ENCODE results near the gene CGNL1.
A peak's percentile ranks its signal among the peaks of the same experiment; 100 is the strongest.

Gene CGNL1

DNA sequence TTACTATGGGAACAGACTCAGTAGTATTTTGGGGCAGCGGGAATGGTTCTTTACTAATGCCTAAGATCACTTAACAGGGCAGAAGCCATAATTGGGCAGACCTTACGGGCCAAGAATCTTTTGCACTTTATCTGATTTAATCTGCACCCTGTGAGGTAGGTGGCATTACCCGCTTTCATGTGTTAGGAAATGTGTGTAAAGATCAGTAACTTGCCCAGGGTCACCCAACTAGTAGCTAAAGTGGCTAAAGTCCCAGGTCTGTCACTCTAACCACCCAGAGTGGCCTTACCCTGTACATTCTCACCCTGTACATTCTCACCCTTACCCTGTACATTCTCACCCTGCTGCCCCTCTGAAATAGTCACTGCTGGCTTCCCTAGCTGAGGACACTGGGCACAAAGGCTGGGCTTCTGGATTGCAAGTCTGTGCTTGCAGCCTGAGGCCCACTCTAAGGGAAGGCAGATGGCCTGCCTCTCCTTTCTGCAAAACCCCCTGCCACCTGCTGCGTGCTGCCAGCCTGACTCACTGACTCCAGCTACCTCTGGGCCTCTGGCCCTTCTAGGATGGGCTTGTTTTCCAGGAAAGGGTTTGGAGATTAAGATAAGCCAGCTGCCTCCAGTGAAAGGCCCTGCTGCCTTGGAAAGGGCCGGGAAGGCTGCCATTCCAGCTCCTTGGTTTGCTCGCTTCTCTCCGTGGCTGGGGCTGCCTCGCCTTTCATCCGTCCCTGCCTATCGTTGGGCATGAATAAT lies 177.9 kb downstream of the CGNL1 start:
- DNase-seq, result peak in 1 of 2 experiments; percentile 23

DNA sequence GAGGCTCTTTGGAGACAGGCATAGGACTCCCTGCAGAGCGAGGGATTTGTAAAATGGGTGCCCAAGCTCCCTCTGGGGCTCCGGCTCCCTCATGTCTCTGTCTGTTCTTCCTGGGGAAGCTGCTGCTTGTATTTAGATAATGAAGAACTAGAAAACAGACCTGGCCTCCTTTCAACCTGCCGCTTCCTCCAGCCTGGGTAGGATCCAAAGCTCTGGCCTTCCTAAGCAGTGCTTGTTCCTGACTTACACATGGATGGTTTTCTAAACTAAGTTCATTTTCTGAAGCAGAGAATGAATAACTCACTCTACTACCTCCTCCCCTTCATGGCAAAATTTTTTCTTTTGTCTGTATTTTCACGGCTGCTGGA lies 178.5 kb downstream of the CGNL1 start:
- DNase-seq, result no peak

- DNase-seq, result peak; percentile 23 to 29
Measured at GRCh38 chr15:57555270-57555669, 179.0 kb downstream of the CGNL1 start.

DNA sequence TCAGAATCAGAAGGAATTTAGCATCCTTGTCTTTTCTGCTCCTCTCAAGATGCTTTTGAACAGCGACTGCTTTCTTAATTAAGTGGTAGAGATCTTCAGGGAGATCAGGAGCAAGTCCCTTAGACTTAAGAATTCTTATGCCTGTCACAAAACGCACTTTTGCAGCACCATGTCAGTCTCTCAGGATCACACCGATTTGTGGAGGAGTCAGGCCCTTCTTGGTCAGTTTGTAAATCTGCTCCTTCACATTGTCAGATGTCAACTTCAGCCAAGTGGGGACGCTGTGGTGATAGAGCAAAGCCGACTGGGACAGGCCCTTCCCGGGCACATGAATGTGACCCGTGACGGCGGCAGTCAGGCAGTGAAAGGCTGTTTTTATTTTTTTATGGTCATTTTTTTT lies 179.7 kb downstream of the CGNL1 start:
- DNase-seq, result no peak

DNA sequence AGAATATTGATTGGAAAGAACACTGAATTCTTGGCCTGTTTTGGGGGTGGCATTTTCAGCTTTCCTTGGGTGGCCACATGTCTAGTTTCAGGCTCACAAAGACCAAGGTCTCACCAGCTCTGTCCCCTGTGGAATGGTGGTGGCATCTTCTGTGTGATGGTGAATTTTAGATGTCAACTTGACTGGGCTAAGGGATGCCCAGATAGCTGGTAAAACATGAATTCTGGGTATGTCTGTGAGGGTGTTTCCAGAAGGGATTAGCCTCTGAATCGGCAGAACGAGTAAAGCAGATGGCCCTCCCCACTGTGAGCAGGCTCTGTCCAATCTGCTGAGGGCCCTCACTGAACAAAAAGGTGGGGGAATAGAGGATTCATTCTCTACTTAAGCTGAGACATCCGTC lies 181.0 kb downstream of the CGNL1 start:
- DNase-seq, result no peak

DNA sequence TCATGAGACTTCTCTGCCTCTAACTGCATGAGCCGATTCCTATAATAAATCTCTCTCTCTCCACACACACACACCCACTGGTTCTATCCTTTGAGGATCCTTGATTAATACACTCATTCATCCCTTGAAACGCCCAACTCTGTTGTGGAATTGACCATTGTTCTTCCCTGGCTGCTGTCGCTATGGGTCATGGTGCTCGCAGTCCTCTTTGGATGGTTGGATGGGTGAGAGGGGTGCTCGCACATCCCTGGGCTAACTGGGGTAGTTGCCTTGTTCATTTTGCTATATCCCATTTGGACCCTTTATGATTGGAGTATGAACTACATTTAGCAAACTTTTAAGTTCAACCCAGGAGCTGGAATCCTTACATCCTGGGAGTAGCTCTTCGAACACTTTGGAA lies 181.5 kb downstream of the CGNL1 start:
- no peak for DNase-seq

DNA sequence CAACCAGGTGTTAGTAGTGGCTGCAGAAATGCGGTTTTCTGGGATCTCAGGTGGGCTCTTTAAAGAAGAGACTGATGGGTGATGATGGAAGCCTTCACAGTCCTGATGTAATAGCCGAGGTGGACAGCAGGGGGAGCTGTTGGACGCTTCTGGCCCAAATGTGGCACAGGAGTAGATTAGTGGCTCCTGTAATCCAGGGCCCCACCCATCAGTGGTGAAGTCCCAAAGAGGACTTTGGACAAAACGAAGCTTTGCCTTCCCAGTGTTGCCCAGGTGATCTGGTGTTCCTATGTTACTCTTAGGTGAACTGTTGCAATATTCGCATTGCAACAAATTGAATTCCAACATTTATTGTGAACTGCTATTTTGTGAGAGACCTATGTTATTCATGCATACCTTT lies 183.6 kb downstream of the CGNL1 start:
- peak; percentile 12 to 79 for DNase-seq

DNA sequence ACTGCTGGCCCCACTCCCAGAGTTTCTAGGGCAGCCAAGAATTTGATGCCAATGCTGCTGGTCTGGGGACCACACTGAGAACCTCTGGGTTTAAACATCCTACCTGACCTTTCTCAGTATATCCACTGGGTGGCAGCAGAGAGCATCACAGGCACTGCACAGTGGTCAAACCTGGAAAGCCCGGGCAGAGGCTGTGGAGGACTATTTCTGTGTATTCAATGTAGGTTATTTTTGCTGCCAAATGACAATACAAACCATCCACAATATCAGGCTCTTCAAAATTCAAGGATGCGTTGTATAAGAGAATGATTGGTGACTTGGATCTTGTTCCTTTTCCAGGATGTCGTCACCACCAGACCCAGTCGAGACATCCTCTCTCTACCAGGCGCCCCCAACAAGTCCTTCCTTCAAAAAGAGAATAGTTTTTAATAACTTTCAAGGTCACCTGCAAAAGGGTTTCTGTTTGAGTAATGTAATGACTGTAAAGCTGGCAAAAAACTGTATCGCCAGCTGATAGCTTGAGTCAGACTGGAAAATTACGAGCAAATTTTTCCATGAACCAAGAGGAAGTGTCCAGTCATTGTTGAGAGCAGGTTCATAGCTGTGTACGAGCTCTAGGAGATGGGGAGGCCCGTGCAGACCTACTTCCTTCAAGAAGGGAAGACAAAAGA lies 184.9 kb downstream of the CGNL1 start:
- peak; percentile 35 to 76 for DNase-seq

- no peak for DNase-seq
Measured at GRCh38 chr15:57562196-57562769, 186.0 kb downstream of the CGNL1 start.

DNA sequence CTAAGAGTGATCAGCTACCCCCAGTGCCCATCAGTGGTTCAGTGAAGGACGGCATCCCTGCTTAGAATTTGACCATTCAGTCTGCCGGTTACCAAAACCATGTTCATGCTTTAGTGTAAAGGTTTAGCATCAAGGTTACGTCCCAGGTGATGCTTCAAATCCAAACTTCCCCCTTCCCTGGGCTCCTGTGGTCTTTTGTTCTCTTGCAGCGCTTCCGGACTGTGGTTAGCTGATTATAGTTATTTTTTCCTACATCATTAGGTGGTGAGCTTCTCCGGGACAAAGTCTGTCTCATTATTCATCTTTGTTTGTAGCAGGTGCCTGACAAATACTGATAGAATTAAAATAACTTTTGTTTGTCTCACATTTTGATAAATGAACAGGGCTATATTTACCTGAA lies 187.1 kb downstream of the CGNL1 start:
- no peak for DNase-seq

GRCh38 chr15:57565311-57565710 lies 189.0 kb downstream of the CGNL1 start:
- no peak for DNase-seq

GRCh38 chr15:57566834-57567233 lies 190.5 kb downstream of the CGNL1 start:
- no peak for DNase-seq

DNA sequence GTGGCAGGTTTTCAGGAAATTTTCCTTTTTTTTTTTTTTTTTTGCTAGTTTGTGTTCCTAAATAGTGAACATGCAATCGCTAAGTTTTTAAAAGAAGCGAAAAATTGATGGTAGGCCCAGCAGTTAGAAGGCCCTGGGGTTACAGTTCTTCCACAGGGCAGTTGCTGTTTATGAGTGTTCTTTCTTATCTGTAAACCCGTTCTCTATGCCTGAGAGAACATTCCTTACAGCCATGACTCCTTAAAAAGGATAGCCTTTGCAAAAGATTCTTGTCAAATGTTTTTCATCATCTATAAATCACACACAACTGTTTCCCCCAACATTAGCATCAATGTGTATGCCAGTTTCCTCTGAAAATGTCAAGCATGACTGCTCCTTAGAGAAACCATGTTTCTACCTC lies 191.6 kb downstream of the CGNL1 start:
- DNase-seq, result peak in 1 of 2 experiments; percentile 69

GRCh38 chr15:57568299-57568698 lies 192.0 kb downstream of the CGNL1 start:
- peak; percentile 88 to 93 for DNase-seq

DNA sequence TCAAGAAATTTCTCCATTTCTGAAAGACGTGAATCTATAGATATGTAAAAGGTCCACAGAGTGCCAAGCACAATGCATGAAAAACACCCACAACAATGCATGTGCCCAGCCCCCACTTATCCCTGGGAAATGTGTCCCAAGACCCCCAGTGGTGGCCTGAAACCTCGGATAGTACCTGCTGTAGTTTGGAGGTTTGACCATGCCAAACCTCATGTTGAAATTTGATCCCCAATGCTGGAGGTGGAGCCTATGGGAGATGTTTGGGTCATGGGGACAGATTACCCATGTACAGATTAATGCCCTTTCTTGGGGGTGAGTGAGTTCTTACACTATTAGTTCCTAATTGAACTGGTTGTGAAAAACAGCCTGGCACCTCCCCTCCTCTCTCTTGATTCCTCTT lies 194.0 kb downstream of the CGNL1 start:
- no peak for DNase-seq

DNA sequence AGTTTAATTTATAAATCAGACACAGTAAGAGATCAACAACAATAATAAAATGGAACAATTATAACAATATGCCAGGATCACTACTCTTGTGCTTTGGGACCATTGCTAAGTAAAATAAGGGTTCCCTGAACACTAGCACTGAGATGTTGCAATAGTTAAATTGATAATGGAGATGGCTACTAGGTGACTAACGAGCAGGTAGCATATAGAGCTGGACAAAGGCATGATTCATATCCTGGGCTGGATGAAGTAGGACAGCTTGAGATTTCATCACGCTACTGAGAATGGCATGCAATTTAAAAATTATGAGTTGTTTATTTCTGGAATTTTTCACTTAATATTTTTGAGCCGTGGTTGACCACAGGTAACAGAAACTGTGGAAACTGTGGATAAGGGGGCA lies 194.7 kb downstream of the CGNL1 start:
- DNase-seq, result no peak

- no peak for DNase-seq
Measured at GRCh38 chr15:57571725-57572124, 195.4 kb downstream of the CGNL1 start.

GRCh38 chr15:57572468-57572867 lies 196.2 kb downstream of the CGNL1 start:
- no peak for DNase-seq

DNA sequence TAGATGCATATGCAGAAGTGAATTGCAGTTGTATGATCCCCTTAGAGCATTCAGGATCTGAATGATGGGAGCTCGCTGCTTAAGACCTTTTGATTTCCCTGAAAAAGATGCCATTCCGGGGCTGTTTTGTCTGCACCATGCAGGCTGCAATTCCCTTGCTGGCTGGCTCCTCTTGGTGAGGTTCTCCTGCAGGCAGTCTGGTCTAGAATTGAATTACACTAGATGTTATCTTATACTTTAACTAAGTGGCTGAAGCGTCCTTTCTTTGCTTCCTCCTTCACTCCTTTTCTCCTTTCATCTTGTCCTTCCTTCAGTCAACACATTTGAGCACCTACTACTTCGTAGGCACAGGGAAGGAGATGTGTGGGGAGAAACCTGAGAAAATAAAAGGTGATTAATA lies 196.8 kb downstream of the CGNL1 start:
- no peak for DNase-seq

DNA sequence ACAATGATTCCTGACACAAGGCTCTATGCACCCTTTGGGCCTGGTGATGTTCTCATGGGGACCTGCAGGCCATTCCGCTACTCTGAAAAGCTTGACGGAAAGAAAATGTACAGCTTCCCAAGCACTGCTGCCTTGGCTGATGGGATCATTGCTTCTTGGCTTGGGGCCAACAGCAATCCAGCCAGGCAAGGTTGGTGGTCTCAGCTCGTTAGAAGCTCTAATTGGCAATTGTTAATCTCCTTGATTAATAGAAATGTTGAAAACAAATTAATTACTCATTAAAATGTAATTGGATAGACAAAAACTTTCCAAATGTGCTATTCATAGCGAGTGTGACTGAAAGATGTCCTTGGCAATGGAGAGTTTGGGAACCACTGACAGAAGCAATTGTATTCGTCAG lies 199.1 kb downstream of the CGNL1 start:
- no peak for DNase-seq

GRCh38 chr15:57578288-57578900 lies 202.1 kb downstream of the CGNL1 start:
- no peak for DNase-seq

DNA sequence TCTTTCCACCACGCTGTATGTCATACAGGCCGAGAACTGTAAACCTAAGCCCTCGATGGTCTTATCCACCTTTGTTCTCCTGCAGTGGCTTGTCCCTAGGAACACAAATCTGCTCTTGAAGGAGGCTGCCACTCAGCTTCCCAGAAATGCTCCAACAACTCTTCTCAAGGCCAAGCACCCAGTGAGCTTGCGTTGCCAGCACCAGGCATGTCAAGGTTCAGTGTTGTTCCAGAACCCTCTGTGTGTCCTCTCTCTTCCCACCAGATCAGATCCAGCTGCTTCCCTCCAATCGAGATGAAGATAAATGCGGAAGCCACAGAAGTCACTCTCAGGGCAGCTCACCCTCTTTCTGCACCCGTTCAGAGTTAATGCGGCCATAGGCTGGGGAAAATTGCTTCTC lies 204.1 kb downstream of the CGNL1 start:
- no peak for DNase-seq

DNA sequence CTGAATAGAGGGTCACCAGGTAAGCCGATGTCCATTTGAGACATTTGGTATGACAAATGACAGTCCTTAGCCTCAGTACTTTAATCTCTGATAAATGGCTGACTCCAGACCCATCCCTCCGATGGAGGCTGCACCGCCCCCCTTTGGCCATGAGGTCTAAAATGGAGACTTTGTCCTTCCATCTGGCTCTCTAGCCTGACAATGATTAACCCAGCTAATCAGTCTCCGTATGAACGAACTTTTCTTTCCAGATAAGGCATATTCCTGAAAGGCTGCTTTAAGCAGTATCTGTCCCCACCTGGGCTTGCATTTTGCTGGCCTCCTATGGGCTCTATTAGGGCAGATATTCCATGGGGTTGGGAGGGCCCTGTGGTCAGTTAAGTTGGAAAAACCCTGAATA lies 204.6 kb downstream of the CGNL1 start:
- peak in 1 of 2 experiments; percentile 44 for DNase-seq

- DNase-seq, result no peak
Measured at GRCh38 chr15:57582090-57582489, 205.8 kb downstream of the CGNL1 start.

Measured in NCI-H526 (cell line).